NCI-H748 (cell line): ENCODE data around the gene NBAS.
"Not testable (repeated sequence)": the region's sequence is repeated elsewhere in the genome, so short reads cannot be mapped to it uniquely, and the experiment has no call there.

Experiments
- DNase-seq: peaks from one replicate; lab custom pipeline; 2025; ENCODE audit not compliant: unreplicated experiment; lab: John Stamatoyannopoulos, UW

Gene NBAS

GRCh38 chr2:15561574-15562344, 625 bp upstream of the NBAS start:
- peak; percentile 57 for DNase-seq

- DNase-seq = peak; percentile 70
These were observed 770 bp downstream of the NBAS start for GRCh38 chr2:15560140-15560987.

GRCh38 chr2:15559379-15560139, 1.6 kb downstream of the NBAS start:
- DNase-seq = no peak

- DNase-seq = no peak
These were observed 3.2 kb downstream of the NBAS start for GRCh38 chr2:15557887-15558311.

GRCh38 chr2:15556311-15556930, 4.7 kb downstream of the NBAS start:
- DNase-seq = no peak

GRCh38 chr2:15555760-15556193, 5.4 kb downstream of the NBAS start:
- DNase-seq = no peak

GRCh38 chr2:15554525-15555218, 6.5 kb downstream of the NBAS start:
- no peak for DNase-seq

GRCh38 chr2:15553951-15554350, 7.2 kb downstream of the NBAS start:
- DNase-seq = no peak

GRCh38 chr2:15553519-15553918, 7.6 kb downstream of the NBAS start:
- no peak for DNase-seq

- no peak for DNase-seq
These were observed 12.2 kb downstream of the NBAS start for GRCh38 chr2:15548974-15549373.

GRCh38 chr2:15547115-15547876, 13.8 kb downstream of the NBAS start:
- DNase-seq = no peak

- no peak for DNase-seq
These were observed 14.6 kb downstream of the NBAS start for GRCh38 chr2:15546297-15547098.

- no peak for DNase-seq
These were observed 16.9 kb downstream of the NBAS start for GRCh38 chr2:15544227-15544626.

GRCh38 chr2:15543541-15543940, 17.6 kb downstream of the NBAS start:
- no peak for DNase-seq

GRCh38 chr2:15543053-15543452, 18.1 kb downstream of the NBAS start:
- DNase-seq = no peak

- not testable (repeated sequence) for DNase-seq
These were observed 18.9 kb downstream of the NBAS start for GRCh38 chr2:15542269-15542668.

GRCh38 chr2:15540523-15540922, 20.6 kb downstream of the NBAS start:
- not testable (repeated sequence) for DNase-seq

GRCh38 chr2:15539999-15540398, 21.1 kb downstream of the NBAS start:
- no peak for DNase-seq

GRCh38 chr2:15538792-15539191, 22.3 kb downstream of the NBAS start:
- DNase-seq = no peak
